GM21825 (cell line): ENCODE measurements around the gene CIZ1.

Source experiments
- ATAC-seq: cut with Tn5 transposase; IDR thresholded peaks from one replicate; pipeline ENCODE4 v1.9.1; 2021; ENCODE audit warnings: mild to moderate bottlenecking, moderate library complexity; ENCODE audit not compliant: unreplicated experiment

CIZ1 gene

GRCh38 chr9:128164307-128164885, 27.0 kb downstream of the CIZ1 start:
- no peak for ATAC-seq

- no peak for ATAC-seq
These were observed 27.7 kb downstream of the CIZ1 start for GRCh38 chr9:128163523-128164306.

- no peak for ATAC-seq
These were observed 28.3 kb downstream of the CIZ1 start for GRCh38 chr9:128163027-128163515.

- ATAC-seq: no peak
These were observed 29.0 kb downstream of the CIZ1 start for GRCh38 chr9:128162215-128163026.

- no peak for ATAC-seq
These were observed 30.0 kb downstream of the CIZ1 start for GRCh38 chr9:128161215-128161902.

- peak; percentile 3 for ATAC-seq
These were observed 30.8 kb downstream of the CIZ1 start for GRCh38 chr9:128160603-128160987.

GRCh38 chr9:128159784-128160602, 31.4 kb downstream of the CIZ1 start, which contains the start of gene BBLN:
Gene BBLN (plus strand): TSS chr9:128160265. CDS start chr9:128160408, 143 bp downstream.
- ATAC-seq: peak; percentile 67

- ATAC-seq: no peak
These were observed 31.9 kb downstream of the CIZ1 start for GRCh38 chr9:128159522-128159783.

- ATAC-seq: no peak
These were observed 35.5 kb downstream of the CIZ1 start for GRCh38 chr9:128155736-128156500.

GRCh38 chr9:128153947-128154695, 37.3 kb downstream of the CIZ1 start:
- ATAC-seq: no peak

- ATAC-seq: no peak
These were observed 38.1 kb downstream of the CIZ1 start for GRCh38 chr9:128153060-128153946.

- ATAC-seq: no peak
These were observed 39.0 kb downstream of the CIZ1 start for GRCh38 chr9:128152133-128153059.

GRCh38 chr9:128151309-128152132, 39.9 kb downstream of the CIZ1 start:
- ATAC-seq: no peak

- no peak for ATAC-seq
These were observed 40.6 kb downstream of the CIZ1 start for GRCh38 chr9:128150594-128151308.

GRCh38 chr9:128149951-128150593, 41.3 kb downstream of the CIZ1 start:
- no peak for ATAC-seq
